Breast epithelium (tissue), 3 donors: ENCODE results near the gene COX18.

ENCODE experiments used
- POLR2AphosphoS5 ChIP-seq, 3 donors: sonication (generic); formaldehyde crosslinking; IDR thresholded peaks; one replicate each; pipeline ENCODE4 v1.6.1; 2017; ENCODE audit warnings: antibody characterized with exemption in 3 of 3
- TF ChIP-seq, protein P1 (sequence below), 3 donors: fragments of 450-650 bp; IDR thresholded peaks; one replicate each; pipeline ENCODE4 v1.5.1; 2016 to 2017; ENCODE audit warnings: antibody characterized with exemption in 3 of 3, mild to moderate bottlenecking in 3 of 3, moderate library complexity in 3 of 3

DNA sequence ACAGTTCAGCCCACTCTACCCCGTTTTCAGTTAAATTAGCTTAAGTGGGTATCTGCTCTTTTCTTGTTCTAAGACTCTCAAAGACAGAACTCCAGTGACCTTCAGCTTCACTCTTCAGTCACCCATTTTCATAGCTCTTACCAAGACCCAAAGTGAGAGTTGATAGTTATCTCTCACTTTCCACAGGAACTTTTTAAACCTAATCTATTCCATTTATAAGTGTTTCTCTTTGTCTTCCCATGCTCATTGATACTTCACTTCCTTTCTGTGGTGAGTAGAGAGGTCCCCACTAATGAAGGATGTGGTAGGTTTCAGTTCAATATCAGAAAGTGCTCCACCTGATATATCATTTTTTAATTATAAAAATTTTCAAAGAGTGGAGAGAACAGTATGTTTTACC is 33.4 kb downstream of the COX18 start:
- TF ChIP-seq, protein P1, sequence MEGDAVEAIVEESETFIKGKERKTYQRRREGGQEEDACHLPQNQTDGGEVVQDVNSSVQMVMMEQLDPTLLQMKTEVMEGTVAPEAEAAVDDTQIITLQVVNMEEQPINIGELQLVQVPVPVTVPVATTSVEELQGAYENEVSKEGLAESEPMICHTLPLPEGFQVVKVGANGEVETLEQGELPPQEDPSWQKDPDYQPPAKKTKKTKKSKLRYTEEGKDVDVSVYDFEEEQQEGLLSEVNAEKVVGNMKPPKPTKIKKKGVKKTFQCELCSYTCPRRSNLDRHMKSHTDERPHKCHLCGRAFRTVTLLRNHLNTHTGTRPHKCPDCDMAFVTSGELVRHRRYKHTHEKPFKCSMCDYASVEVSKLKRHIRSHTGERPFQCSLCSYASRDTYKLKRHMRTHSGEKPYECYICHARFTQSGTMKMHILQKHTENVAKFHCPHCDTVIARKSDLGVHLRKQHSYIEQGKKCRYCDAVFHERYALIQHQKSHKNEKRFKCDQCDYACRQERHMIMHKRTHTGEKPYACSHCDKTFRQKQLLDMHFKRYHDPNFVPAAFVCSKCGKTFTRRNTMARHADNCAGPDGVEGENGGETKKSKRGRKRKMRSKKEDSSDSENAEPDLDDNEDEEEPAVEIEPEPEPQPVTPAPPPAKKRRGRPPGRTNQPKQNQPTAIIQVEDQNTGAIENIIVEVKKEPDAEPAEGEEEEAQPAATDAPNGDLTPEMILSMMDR (IDR thresholded peaks at IDR 0.05) = no peak
- no peak for TF ChIP-seq POLR2AphosphoS5 (IDR thresholded peaks at IDR 0.05)
